GM12874 (cell line): ENCODE results near the gene FAM221B.

Source experiments
- TF ChIP-seq, protein P1 (sequence below): IDR thresholded peaks from 2 replicates; pipeline ENCODE4 v1.5.1; 2011; ENCODE audit warnings: low read depth, mild to moderate bottlenecking, control low read depth, low read length, moderate library complexity; ENCODE audit not compliant: insufficient read depth

The FAM221B gene

DNA sequence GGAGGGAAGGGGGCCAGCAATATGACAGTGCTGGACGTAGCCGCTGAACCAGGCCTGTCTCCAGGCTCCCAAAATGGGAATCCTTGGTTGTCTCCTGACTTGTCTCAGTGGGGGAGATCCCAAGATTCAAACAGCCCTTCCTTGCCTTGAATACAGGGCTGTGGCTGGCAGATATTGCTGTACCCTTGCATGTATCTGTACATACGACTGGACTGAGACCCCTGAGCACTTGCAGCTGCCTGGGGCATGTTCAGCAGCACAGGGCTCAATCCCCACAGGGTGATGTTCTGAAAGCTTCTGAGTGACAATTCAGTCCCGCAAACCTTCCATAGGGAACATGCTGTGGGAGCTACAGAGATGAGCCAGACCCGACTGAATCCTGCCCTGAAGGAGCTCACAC lies 28.4 kb upstream of the FAM221B start:
- TF ChIP-seq, protein P1, sequence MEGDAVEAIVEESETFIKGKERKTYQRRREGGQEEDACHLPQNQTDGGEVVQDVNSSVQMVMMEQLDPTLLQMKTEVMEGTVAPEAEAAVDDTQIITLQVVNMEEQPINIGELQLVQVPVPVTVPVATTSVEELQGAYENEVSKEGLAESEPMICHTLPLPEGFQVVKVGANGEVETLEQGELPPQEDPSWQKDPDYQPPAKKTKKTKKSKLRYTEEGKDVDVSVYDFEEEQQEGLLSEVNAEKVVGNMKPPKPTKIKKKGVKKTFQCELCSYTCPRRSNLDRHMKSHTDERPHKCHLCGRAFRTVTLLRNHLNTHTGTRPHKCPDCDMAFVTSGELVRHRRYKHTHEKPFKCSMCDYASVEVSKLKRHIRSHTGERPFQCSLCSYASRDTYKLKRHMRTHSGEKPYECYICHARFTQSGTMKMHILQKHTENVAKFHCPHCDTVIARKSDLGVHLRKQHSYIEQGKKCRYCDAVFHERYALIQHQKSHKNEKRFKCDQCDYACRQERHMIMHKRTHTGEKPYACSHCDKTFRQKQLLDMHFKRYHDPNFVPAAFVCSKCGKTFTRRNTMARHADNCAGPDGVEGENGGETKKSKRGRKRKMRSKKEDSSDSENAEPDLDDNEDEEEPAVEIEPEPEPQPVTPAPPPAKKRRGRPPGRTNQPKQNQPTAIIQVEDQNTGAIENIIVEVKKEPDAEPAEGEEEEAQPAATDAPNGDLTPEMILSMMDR: no peak

- TF ChIP-seq, protein P1: no peak
Observed at GRCh38 chr9:35856206-35856605, 27.7 kb upstream of the FAM221B start.

DNA sequence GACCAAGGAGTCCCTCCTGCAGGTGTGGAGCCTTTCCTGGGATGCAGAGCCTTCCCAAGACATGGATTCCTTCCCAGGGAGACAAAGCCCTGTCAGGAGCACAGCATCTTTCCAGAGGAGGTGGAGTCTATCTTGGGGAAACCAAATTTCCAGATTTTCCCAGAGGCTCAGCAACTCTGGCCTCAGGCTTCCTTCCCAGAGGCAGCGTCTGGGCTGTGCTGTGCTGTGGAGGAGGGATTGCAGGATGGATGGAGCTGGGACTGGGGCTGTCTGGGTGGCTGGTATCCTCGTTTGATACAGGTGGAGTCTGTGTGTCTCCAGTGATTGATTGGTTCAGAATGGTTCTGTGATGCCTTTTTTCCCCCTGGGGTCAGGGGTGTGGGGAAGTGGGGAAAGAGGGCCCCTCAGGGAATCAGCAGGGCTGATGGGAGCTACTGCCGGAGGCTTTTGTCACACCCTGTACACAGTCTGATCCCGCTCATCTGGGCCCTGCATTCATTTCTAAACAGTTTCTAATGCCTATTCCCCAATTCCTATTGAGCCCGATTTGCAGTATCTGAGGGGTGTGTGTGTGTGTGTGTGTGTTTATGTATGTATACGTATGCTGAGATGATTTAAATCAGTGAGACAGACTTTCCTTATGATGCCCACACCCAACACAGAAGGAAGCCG lies 25.7 kb upstream of the FAM221B start:
- TF ChIP-seq, protein P1: no peak

- TF ChIP-seq, protein P1: no peak
Observed at GRCh38 chr9:35852876-35853865, 24.6 kb upstream of the FAM221B start.

GRCh38 chr9:35852267-35852815 lies 23.8 kb upstream of the FAM221B start:
- TF ChIP-seq, protein P1: no peak

GRCh38 chr9:35847792-35848572 lies 19.4 kb upstream of the FAM221B start:
- TF ChIP-seq, protein P1: no peak
